ENCODE results near the gene SLC4A1AP. TPM values are rescaled to one million over a fixed set of nuclear protein-coding genes. Genes with fewer than 3 reads are reported as not detected.

SLC4A1AP gene
- total and polyA plus RNA-seq, 2 of the 13 experiments (the other 11 are each of a cell fraction or from before 2014, with no cell fraction given): 15.3 to 44.6 TPM

- peak; percentile 60; the same call in 1 of the 2 replicates for TF ChIP-seq RFXAP (CRISPR knock-in tag; IDR thresholded peaks at IDR 0.05; ENCODE audit: borderline replicate concordance)
- TF ChIP-seq NR2F2 (IDR thresholded peaks at IDR 0.05; ENCODE audit: borderline replicate concordance, low read depth): no peak
- TF ChIP-seq ZNF547 (CRISPR knock-in tag; IDR thresholded peaks at IDR 0.05): peak; percentile 76
- TF ChIP-seq ZNF569 (CRISPR knock-in tag; IDR thresholded peaks at IDR 0.05; ENCODE audit: borderline replicate concordance): no peak
- TF ChIP-seq, protein P1, sequence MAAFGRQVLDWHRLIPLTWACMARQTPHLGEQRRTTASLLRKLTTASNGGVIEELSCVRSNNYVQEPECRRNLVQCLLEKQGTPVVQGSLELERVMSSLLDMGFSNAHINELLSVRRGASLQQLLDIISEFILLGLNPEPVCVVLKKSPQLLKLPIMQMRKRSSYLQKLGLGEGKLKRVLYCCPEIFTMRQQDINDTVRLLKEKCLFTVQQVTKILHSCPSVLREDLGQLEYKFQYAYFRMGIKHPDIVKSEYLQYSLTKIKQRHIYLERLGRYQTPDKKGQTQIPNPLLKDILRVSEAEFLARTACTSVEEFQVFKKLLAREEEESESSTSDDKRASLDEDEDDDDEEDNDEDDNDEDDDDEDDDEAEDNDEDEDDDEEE (CRISPR knock-in tag; IDR thresholded peaks at IDR 0.05): peak; percentile 98
- no peak for TF ChIP-seq ZFP36 (IDR thresholded peaks at IDR 0.05; ENCODE audit: borderline replicate concordance, low read depth, low read length, partially characterized antibody)
- peak; percentile 29; the same call in 1 of the 2 replicates for TF ChIP-seq ZNF362 (CRISPR knock-in tag; IDR thresholded peaks at IDR 0.05; ENCODE audit: borderline replicate concordance)
- no peak for TF ChIP-seq ZBTB39 (CRISPR knock-in tag; IDR thresholded peaks at IDR 0.05)
- 0 out of 2 replicates have a peak, but pooled peaks have one; percentile 11 for TF ChIP-seq ZNF577 (CRISPR knock-in tag; IDR thresholded peaks at IDR 0.05; ENCODE audit: borderline replicate concordance, low read depth)
- TF ChIP-seq IKZF5 (CRISPR knock-in tag; IDR thresholded peaks at IDR 0.05): peak; percentile 92
- TF ChIP-seq ZNF615 (CRISPR knock-in tag; IDR thresholded peaks at IDR 0.05; ENCODE audit: borderline replicate concordance): peak; percentile 61; the same call in 1 of the 2 replicates
- no peak for TF ChIP-seq NR2F1 (CRISPR knock-in tag; IDR thresholded peaks at IDR 0.05)
- TF ChIP-seq ZNF382 (CRISPR knock-in tag; IDR thresholded peaks at IDR 0.05; ENCODE audit: borderline replicate concordance): no peak
- peak; percentile 69; the same call in 1 of the 2 replicates for TF ChIP-seq ZNF782 (CRISPR knock-in tag; IDR thresholded peaks at IDR 0.05; ENCODE audit: borderline replicate concordance)
- TF ChIP-seq CCAR2 (optimal IDR thresholded peaks at IDR 0.05; ENCODE audit: low read depth, low read length): no peak
- peak; percentile 95 for TF ChIP-seq ZNF747 (CRISPR knock-in tag; IDR thresholded peaks at IDR 0.05; ENCODE audit: borderline replicate concordance)
- TF ChIP-seq RFX1 (IDR thresholded peaks at IDR 0.05): peak; percentile 82
- TF ChIP-seq ZNF44 (CRISPR knock-in tag; IDR thresholded peaks at IDR 0.05): peak; percentile 57
- TF ChIP-seq, protein P2, sequence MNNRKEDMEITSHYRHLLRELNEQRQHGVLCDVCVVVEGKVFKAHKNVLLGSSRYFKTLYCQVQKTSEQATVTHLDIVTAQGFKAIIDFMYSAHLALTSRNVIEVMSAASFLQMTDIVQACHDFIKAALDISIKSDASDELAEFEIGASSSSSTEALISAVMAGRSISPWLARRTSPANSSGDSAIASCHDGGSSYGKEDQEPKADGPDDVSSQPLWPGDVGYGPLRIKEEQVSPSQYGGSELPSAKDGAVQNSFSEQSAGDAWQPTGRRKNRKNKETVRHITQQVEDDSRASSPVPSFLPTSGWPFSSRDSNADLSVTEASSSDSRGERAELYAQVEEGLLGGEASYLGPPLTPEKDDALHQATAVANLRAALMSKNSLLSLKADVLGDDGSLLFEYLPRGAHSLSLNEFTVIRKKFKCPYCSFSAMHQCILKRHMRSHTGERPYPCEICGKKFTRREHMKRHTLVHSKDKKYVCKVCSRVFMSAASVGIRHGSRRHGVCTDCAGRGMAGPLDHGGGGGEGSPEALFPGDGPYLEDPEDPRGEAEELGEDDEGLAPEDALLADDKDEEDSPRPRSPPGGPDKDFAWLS (CRISPR knock-in tag; IDR thresholded peaks at IDR 0.05; ENCODE audit: borderline replicate concordance): no peak
- TF ChIP-seq CBX5 (CRISPR knock-in tag; IDR thresholded peaks at IDR 0.05; ENCODE audit: borderline replicate concordance): peak; percentile 60; the same call in 1 of the 2 replicates
Observed at GRCh38 chr2:27628767-27629709, 34.7 kb upstream of the SLC4A1AP start, which contains the start of the genes CCDC121 and GPN1 (continued).

Measured in HepG2 (cell line).